Naive thymus-derived CD8-positive, alpha-beta T cell (primary cell): ENCODE measurements around the gene NNAT. TPM values are rescaled to one million over a fixed set of nuclear protein-coding genes. Genes with fewer than 3 reads are reported as not detected.

Experiments used
- ATAC-seq, 2 donors: fragments of 150-1000 bp; cut with Tn5 transposase in 1 of 2; sonication (Bioruptor Pico), chemical (Tn5 transposase) in 1 of 2; 1 replicate in 1 of 2; 2 replicates in 1 of 2; pipeline ENCODE4 v1.10.0; 2021; ENCODE audit warnings: mild to moderate bottlenecking in 2 of 2, moderate library complexity in 2 of 2
- POLR2A ChIA-PET: fragments of 350-600 bp; sonication (Branson Sonifier 250); formaldehyde crosslinking; loops from one replicate; lab custom pipeline; 2021; ENCODE audit warnings: antibody characterized with exemption; lab: Charles Lee
- DNase-seq, 10 donors: peaks; one replicate each; pipeline versions ENCODE4 v3.0.0 to v3.0.0-alpha.2; 2020 to 2022
- H3K27ac Mint-ChIP-seq, 10 donors: one replicate each; pipeline ENCODE4 v1.8.0; 2020 to 2022; ENCODE audit warnings: mild to moderate bottlenecking in 10 of 10, mixed read lengths in 10 of 10, moderate library complexity in 4 of 10, inconsistent platforms in 1 of 10
- H3K27me3 Mint-ChIP-seq, 5 donors: one replicate each; pipeline ENCODE4 v1.8.0; 2021 to 2022; ENCODE audit warnings: mixed read lengths in 5 of 5
- H3K36me3 Mint-ChIP-seq, 3 donors: one replicate each; pipeline ENCODE4 v1.8.0; 2020 to 2022; ENCODE audit warnings: mixed read lengths in 3 of 3, mild to moderate bottlenecking in 2 of 3, inconsistent platforms in 1 of 3
- H3K4me1 Mint-ChIP-seq, 4 donors: one replicate each; pipeline ENCODE4 v1.8.0; 2021 to 2022; ENCODE audit warnings: mixed read lengths in 4 of 4
- H3K4me3 Mint-ChIP-seq, 10 donors: one replicate each; pipeline ENCODE4 v1.8.0; 2020 to 2022; ENCODE audit warnings: mild to moderate bottlenecking in 10 of 10, mixed read lengths in 10 of 10, moderate library complexity in 6 of 10, inconsistent platforms in 1 of 10
- H3K9me3 Mint-ChIP-seq, 9 donors: one replicate each; pipeline ENCODE4 v1.8.0; 2020 to 2022; ENCODE audit warnings: mixed read lengths in 9 of 9, mild to moderate bottlenecking in 3 of 9, inconsistent platforms in 1 of 9, moderate library complexity in 1 of 9
- polyA plus RNA-seq, 3 donors: library from polyadenylated mRNA; unstranded; fragments of 300-500 nt; fragmentation: Illumina TruSeq; gene quantifications; one replicate each; pipeline ENCODE4 v1.2.3, GENCODE V29; 2021
- total RNA-seq, 8 experiments: library from RNA in 2 of 8; stranded (reverse) in 2 of 8; gene quantifications; one replicate each; pipeline ENCODE4 v1.2.3 and lab custom pipeline; 2021 to 2026

Gene NNAT
- total and polyA plus RNA-seq, 5 experiments from 2014 or later = 0.13 TPM; not detected in 4

- POLR2A ChIA-PET = no interaction called here
- peaks cover 0 to 6% (median 0%) of the 10 kb centered on the region in 9 donors for H3K9me3 Mint-ChIP-seq
- peaks cover 29 to 86% (median 46%) of the 10 kb centered on the region in 5 donors for H3K27me3 Mint-ChIP-seq
- no peak overlapping the region for H3K4me3 Mint-ChIP-seq
- no peak overlapping the region for H3K27ac Mint-ChIP-seq
- H3K36me3 Mint-ChIP-seq = no peaks in the 10 kb centered on the region
- ATAC-seq (no peak), DNase-seq (no peak)
- peaks cover 2 to 8% (median 3%) of the 10 kb centered on the region in 4 donors for H3K4me1 Mint-ChIP-seq
Observed at GRCh38 chr20:37570419-37570818, 49.4 kb downstream of the NNAT start.

GRCh38 chr20:37571033-37571432, 50.0 kb downstream of the NNAT start:
- DNase-seq (no peak), ATAC-seq (no peak)
- H3K36me3 Mint-ChIP-seq = no peaks in the 10 kb centered on the region
- no peak overlapping the region for H3K27ac Mint-ChIP-seq
- H3K4me3 Mint-ChIP-seq = no peak overlapping the region
- POLR2A ChIA-PET = no interaction called here
- peaks cover 27 to 80% (median 44%) of the 10 kb centered on the region in 5 donors for H3K27me3 Mint-ChIP-seq
- H3K9me3 Mint-ChIP-seq = peaks cover 0 to 6% (median 0%) of the 10 kb centered on the region in 9 donors
- H3K4me1 Mint-ChIP-seq = peaks cover 2 to 8% (median 3%) of the 10 kb centered on the region in 4 donors

Other genes with a start within 250 kb of the NNAT start
- gene MANBAL, start 231.6 kb upstream of the NNAT start, total RNA-seq = 10 to 100 TPM; 11.5 to 12.8 TPM
- 10 to 100 TPM; 18.9 to 24.7 (median 24.3) TPM for gene MANBAL, start 231.6 kb upstream of the NNAT start, polyA plus RNA-seq
- 1 to 10 TPM in 1 of 2 experiments, under 1 TPM in 1; 0.60 to 2.4 TPM for gene SRC, start 175.1 kb upstream of the NNAT start, total RNA-seq
- under 1 TPM in 1 of 3 donors, not detected in 2; 0.07 TPM for gene SRC, start 175.1 kb upstream of the NNAT start, polyA plus RNA-seq
- 10 to 100 TPM; 88.0 to 99.5 TPM for gene BLCAP, start 6.6 kb downstream of the NNAT start, total RNA-seq
- 10 to 100 TPM; 86.6 to 94.7 (median 91.8) TPM for gene BLCAP, start 6.6 kb downstream of the NNAT start, polyA plus RNA-seq
- 10 to 100 TPM; 46.9 to 47.5 TPM for gene CTNNBL1, start 172.8 kb downstream of the NNAT start, total RNA-seq
- gene CTNNBL1, start 172.8 kb downstream of the NNAT start, polyA plus RNA-seq = 10 to 100 TPM; 85.1 to 95.8 (median 90.3) TPM